Posterior cingulate gyrus (tissue), 11 donors: Measurements from ENCODE around the gene C12orf50.
"Not testable (repeated sequence)": the region's sequence is repeated elsewhere in the genome, so short reads cannot be mapped to it uniquely, and the experiment has no call there.

Experiments
- DNase-seq, 10 donors: peaks; one replicate each; pipeline versions ENCODE4 v3.0.0 to v3.0.0-alpha.2; 2020 to 2021; ENCODE audit warnings: mixed read lengths in 3 of 10
- intact Hi-C: fragments of 100-400 bp; cut with DNase I; formaldehyde crosslinking; loops from one replicate; pipeline ENCODE4 v1.15.1; 2023

C12orf50 gene

GRCh38 chr12:88029093-88029665 is at the start of gene C12orf50:
TSS of gene C12orf50 (minus strand) at chr12:88029401. CDS start at chr12:88026962, 2,439 bp downstream.
- no peak for DNase-seq
- intact Hi-C loops = no loop called here

GRCh38 chr12:88067301-88067700 is 38.1 kb upstream of the C12orf50 start:
- intact Hi-C loops = no loop called here

GRCh38 chr12:88063375-88063774 is 34.2 kb upstream of the C12orf50 start:
- no peak for DNase-seq
- intact Hi-C loops = no loop called here

More at GRCh38 chr12:88067301-88067700, 38.1 kb upstream of the C12orf50 start:
- peak in 2 of 10 donors; percentile 49 to 68 for DNase-seq

DNA sequence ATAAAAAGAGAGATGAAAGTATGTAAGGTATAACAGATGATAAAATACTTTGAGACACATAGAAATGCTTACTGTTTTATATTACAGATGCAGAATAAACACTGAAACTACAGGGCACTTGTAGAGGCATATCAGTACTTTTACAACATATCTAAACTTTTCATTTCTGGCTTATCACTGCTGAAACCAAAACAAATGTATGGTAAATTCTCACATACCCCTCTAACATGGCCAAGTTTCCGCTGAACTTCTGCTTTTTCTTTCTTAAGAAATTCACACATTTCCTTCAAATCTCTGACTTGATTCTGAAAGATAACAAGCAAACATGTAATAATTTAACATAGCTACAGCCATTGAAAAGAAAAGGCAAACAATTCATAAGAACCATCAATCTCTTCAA is 33.3 kb upstream of the C12orf50 start:
- intact Hi-C loops = no loop called here

DNA sequence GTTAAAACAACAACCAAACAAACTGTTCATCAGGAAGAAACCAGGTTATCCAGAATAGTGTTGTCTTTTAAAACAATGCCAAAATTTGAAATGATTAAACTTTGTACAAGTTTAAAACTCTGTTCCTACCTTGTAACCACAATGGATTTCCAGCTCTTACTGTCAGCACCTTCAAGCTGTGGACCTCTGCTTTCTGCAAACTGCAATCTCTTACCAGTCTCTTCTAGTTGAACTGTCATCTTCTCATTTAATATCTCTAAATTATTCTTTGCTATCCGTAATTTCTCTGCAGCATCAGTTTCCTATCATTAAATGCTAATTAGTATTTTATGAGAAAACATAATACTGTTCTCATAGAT is 29.5 kb upstream of the C12orf50 start:
- intact Hi-C loops = no loop called here
- no peak for DNase-seq

More for the DNA sequence above, 33.3 kb upstream of the C12orf50 start:
- DNase-seq = no peak

- intact Hi-C loops = no loop called here
Measured at GRCh38 chr12:88057994-88058718, 29.0 kb upstream of the C12orf50 start.

DNA sequence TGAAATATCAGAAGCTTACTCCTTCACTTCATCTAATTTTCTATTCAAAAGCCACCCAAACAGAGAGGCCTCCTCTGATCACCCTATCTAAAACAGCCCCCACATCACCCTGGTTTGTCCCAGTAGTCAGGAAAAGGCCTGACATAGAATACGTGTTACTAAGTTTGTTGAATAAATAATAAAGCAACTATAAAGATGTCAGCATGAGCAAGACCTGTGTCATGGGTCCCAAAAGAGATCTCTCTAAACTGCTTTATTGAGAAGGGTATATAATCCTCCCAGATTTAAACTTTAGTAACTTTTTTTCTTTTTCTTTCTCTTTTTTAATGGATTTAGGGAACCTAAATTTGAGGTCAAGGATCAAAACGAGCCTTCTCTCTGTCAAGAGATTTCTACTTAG is 27.4 kb upstream of the C12orf50 start:
- DNase-seq = no peak
- intact Hi-C loops = no loop called here

More at GRCh38 chr12:88057994-88058718, 29.0 kb upstream of the C12orf50 start:
- DNase-seq = peak in 8 of 10 donors; percentile 25 to 93 (median 52)

GRCh38 chr12:88052686-88053085 is 23.5 kb upstream of the C12orf50 start:
- intact Hi-C loops = no loop called here
- peak in 8 of 10 donors; percentile 28 to 88 (median 47) for DNase-seq

GRCh38 chr12:88044035-88044434 is 14.8 kb upstream of the C12orf50 start:
- DNase-seq = no peak
- intact Hi-C loops = no loop called here

DNA sequence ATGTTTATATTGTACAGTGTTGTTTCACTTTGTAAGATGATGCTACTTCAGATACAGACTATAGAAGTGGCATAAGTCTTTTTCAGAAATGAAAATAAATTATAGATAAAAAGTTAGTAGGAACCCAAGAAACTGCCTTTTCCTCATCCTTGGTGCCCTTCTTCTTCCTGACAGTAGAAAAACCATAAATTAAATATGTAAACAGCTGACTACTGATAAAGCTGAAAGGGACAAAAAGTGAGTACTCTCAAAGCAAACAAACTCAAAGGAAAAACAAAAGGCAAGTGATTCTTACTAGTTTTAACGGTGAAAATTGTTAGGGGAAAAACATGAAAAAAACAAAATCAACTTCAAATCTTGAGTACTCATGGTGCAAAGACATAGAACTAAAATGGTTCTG is 8.6 kb upstream of the C12orf50 start:
- intact Hi-C loops = loop anchor here (5.0 kb wide), 1 partner anchor 105 kb away; the partner anchor contains the start of genes CEP290 and TMTC3
- DNase-seq = no peak

- intact Hi-C loops = loop anchor here (5.0 kb wide), 1 partner anchor 106 kb away; the partner anchor contains the start of genes CEP290 and TMTC3
- DNase-seq = no peak
Measured at GRCh38 chr12:88036353-88036965, 7.3 kb upstream of the C12orf50 start.

DNA sequence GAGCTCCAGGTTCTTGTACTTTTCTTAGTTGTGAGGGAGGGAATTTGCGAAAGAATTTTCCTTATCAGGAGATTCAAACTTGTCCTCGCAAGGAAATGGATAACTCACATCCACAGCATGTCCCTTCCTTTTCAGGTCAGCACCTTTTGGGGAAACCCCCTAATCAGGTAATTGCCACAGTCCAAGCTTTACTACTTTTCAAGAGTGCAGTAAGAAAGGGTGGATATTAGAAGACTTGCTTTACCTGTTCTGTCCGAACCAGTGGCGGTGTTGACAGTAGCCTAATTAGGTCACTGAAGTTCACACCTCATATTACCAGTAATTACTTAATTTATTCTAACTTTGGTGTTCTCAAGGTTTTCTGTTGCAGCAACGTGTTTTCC is 6.7 kb upstream of the C12orf50 start:
- no peak for DNase-seq
- intact Hi-C loops = loop anchor here (5.0 kb wide), 1 partner anchor 106 kb away; the partner anchor contains the start of genes CEP290 and TMTC3

- intact Hi-C loops = loop anchor here (5.0 kb wide), 1 partner anchor 107 kb away; the partner anchor contains the start of genes CEP290 and TMTC3
- peak; percentile 88 to 99 (median 94) for DNase-seq
Measured at GRCh38 chr12:88035271-88035906, 6.2 kb upstream of the C12orf50 start.

DNA sequence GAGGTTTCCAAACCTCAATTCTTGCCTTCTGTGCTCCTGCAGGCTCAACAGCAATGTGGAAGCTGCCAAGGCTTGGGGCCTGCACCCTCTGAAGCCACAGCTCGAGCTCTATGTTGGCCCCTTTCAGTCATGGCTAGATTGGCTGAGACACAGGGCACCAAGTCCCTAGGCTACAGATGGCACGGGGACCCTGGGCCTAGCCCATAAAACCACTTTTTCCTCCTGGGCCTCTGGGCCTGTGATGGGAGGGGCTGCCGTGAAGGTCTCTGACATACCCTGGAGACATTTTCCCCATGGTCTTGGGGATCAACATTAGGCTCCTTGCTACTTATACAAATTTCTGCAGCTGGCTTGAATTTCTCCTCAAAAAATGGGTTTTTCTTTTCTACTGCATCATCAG is 2.0 kb upstream of the C12orf50 start:
- intact Hi-C loops, DNase-seq: not testable (repeated sequence)

DNA sequence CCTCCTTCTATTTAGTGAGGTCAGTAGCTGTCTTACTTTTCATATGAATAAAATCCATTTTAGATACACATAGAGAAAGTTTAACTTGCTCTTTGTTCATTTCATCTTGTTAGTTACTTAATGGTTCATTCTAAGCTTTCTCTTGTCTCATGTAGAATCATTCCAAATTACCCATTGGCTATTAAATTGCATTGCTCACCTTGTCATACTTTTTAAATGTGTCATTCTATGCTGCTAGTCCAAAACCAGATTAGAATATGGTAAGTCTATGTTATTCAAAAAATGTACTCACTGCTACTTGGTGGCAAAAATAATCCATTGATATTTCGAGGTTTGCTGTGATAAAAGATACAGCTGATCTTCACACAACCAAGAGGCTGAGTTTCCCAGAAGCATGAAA is 3.0 kb downstream of the C12orf50 start:
- no peak for DNase-seq
- intact Hi-C loops = no loop called here

DNA sequence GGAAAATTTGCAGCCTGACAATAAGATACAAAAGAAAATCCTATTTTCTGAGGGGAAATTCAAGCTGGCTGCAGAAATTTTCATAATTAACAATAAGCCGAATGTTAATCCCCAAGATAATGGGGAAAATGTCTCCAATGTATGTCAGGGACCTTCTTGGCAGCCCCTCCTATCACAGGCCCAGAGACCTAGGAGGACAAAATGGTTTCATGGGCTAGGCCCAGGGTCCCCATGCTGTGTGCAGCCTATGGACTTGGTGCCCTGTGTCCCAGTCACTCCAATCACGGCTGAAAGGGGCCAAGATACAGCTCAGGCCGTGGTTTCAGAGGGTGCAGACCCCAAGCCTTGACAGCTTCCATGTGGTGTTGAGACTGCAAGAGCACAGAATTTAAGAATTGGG is 11.2 kb downstream of the C12orf50 start:
- DNase-seq = no peak
- intact Hi-C loops = no loop called here

GRCh38 chr12:88015825-88016224 is 13.4 kb downstream of the C12orf50 start:
- intact Hi-C loops = no loop called here
- no peak for DNase-seq

GRCh38 chr12:88011755-88012154 is 17.4 kb downstream of the C12orf50 start:
- no peak for DNase-seq
- intact Hi-C loops = no loop called here

- no peak for DNase-seq
- intact Hi-C loops = no loop called here
Measured at GRCh38 chr12:88006351-88006750, 22.9 kb downstream of the C12orf50 start.

GRCh38 chr12:88001327-88001726 is 27.9 kb downstream of the C12orf50 start:
- intact Hi-C loops = no loop called here

More at GRCh38 chr12:88001327-88001726, 27.9 kb downstream of the C12orf50 start:
- no peak for DNase-seq
